ENCODE data around the gene C20orf204. TPM values are rescaled to one million over a fixed set of nuclear protein-coding genes. Genes with fewer than 3 reads are reported as not detected.

The C20orf204 gene
- total and polyA plus RNA-seq, 2 of the 8 experiments (the other 6 are each of a cell fraction or from before 2014, with no cell fraction given) = 0.39 to 0.52 TPM

DNA sequence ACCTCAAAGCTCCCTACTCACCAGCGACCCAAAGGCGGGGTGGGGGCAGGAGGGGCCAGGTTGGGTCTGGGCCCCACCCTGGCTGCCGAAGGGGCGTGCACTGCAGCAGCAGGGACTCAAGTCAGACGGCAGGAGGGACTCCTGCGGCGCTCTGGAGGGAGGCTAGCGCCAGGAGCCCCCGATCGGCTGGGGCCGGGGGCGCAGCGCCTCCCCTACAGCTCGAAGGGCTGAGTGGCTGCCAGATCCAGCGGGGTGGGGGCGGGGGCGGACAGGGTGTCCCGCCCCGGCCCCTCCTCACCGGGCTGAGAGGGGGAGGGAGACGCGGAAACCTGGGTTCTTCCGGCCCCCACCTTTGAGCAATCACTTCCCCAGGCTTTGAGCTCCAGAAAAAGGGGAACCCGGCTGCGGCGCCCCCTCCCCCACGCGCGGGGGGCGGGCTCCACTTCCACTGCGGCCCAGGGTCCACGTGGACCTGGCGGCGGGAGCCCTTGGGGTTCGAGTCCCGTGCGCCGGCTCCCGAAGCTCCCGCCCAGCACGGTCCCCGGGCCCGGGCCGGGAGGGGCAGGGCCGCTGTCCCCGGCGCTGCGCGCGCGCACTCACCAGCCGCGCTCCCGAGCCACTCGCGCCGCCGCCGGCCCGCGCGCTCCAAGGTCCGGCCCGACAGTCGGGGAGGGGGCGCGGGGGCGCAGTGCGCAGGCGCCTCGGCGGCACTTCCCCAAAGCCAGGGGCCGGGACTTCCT is 43.5 kb downstream of the C20orf204 start, which contains the start of gene RGS19:
TSS of gene RGS19 (minus strand) at position 246 of the 740 bp plus-strand sequence. CDS start 2,632 bp downstream, outside the sequence.
- peak within 1 kb of the TSS; percentile 73 for H3K4ac ChIP-seq (replicated peaks; ENCODE audit: insufficient read length, low read depth, low read length)
- H3K27ac ChIP-seq (ENCODE audit: low read depth, low read length) = no peak within 1 kb of the TSS; the same call in 1 of the 2 replicates
- peak within 1 kb of the TSS; percentile 60 to 92 (median 71) for H3K4me3 ChIP-seq (ENCODE audit: extremely low read depth in 1 of 4, insufficient read depth in 2 of 4, low read depth in 3 of 4, low read length in 4 of 4)
- H2AFZ ChIP-seq (ENCODE audit: low read length) = peak within 1 kb of the TSS; percentile 94; the same call in 1 of the 2 replicates
- H3K23ac ChIP-seq (ENCODE audit: insufficient read length) = no peak within 1 kb of the TSS
- no peak within 1 kb of the TSS for H2BK20ac ChIP-seq (ENCODE audit: low read length)
- H2BK120ac ChIP-seq (replicated peaks; ENCODE audit: low read depth, low read length) = no peak within 1 kb of the TSS
- H4K20me1 ChIP-seq (replicated peaks in 1 of 2; ENCODE audit: control insufficient read depth in 1 of 2, insufficient read depth in 2 of 2, low read length in 2 of 2) = peaks cover 0 to under 1% of the 10 kb centered on the region in 2 experiments
- no peaks in the 10 kb centered on the region for H3K36me3 ChIP-seq (ENCODE audit: control insufficient read depth in 2 of 4, insufficient read depth in 4 of 4, low read length in 3 of 4)
- peak within 1 kb of the TSS; percentile 25 for H3K56ac ChIP-seq (replicated peaks; ENCODE audit: insufficient read length, low read depth, low read length)
- H3K18ac ChIP-seq (ENCODE audit: extremely low read depth, low read length) = peak within 1 kb of the TSS; percentile 93
- H3K23me2 ChIP-seq (ENCODE audit: low read depth, low read length) = peaks cover 22% of the 10 kb centered on the region; the same call in 1 of the 2 replicates
- H2AK5ac ChIP-seq (ENCODE audit: low read depth, low read length) = no peak within 1 kb of the TSS
- H3K9ac ChIP-seq (replicated peaks in 1 of 4; ENCODE audit: extremely low read depth in 1 of 4, low read depth in 3 of 4, low read length in 3 of 4) = peak within 1 kb of the TSS in 2 of 4 experiments; percentile 18 to 61; a peak in 4 of 7 replicates
- POLR2A ChIA-PET (ENCODE audit: partially characterized antibody) = interaction anchor here (0.6 to 4.6 kb wide), 6 partner anchors 12 to 213 kb away, joined by 3 to 27 read pairs (median 4); partner anchors contain the start of gene TCEA2
- DNase-seq (ENCODE audit: low read depth in 1 of 2, low spot score in 2 of 2) = peak in 1 of 2 experiments; percentile 86
- peak within 1 kb of the TSS; percentile 75 for H4K8ac ChIP-seq (ENCODE audit: extremely low read depth, insufficient read depth, low read length)
- peak within 1 kb of the TSS; percentile 36 for H4K5ac ChIP-seq (ENCODE audit: insufficient read length, low read depth, low read length)
- no peaks in the 10 kb centered on the region for H3K9me3 ChIP-seq (ENCODE audit: insufficient read depth in 2 of 2, low read depth in 1 of 2, low read length in 1 of 2)
- no peak within 1 kb of the TSS for H2BK15ac ChIP-seq (ENCODE audit: low read length)
- H3K79me2 ChIP-seq (ENCODE audit: control insufficient read depth in 1 of 2, insufficient read depth in 2 of 2, low read length in 2 of 2) = no peaks in the 10 kb centered on the region
- peak within 1 kb of the TSS; percentile 80; the same call in 1 of the 2 replicates for H2BK12ac ChIP-seq (ENCODE audit: low read depth, low read length)
- H4K91ac ChIP-seq (replicated peaks; ENCODE audit: insufficient read length, low read length) = no peak within 1 kb of the TSS
- peak within 1 kb of the TSS; percentile 78 to 94 for H3K4me2 ChIP-seq (ENCODE audit: insufficient read depth in 1 of 2, low read depth in 2 of 2, low read length in 2 of 2)
- H3K79me1 ChIP-seq (ENCODE audit: low read depth, low read length) = no peaks in the 10 kb centered on the region
- H3K4me1 ChIP-seq (replicated peaks in 1 of 4; ENCODE audit: control insufficient read depth in 3 of 4, insufficient read depth in 4 of 4, low read length in 3 of 4) = peaks cover 0 to 35% (median 18%) of the 10 kb centered on the region in 4 experiments; a peak in 6 of 7 replicates
- CTCF ChIA-PET (ENCODE audit: partially characterized antibody) = interaction anchor here (1.5 to 13.0 kb wide), 7 partner anchors 10 to 39 kb away, joined by 4 to 144 read pairs (median 17); partner anchors contain the start of genes SOX18 and TCEA2
- H3K27me3 ChIP-seq (replicated peaks in 1 of 4; ENCODE audit: control insufficient read depth in 3 of 4, extremely low read depth in 1 of 4, insufficient read depth in 3 of 4, low read length in 3 of 4) = peaks cover 2 to 36% (median 29%) of the 10 kb centered on the region in 4 experiments
- no peak for FAIRE-seq
- H2BK5ac ChIP-seq (ENCODE audit: low read depth, low read length) = peak within 1 kb of the TSS; percentile 44; the same call in 1 of the 2 replicates
- H3K14ac ChIP-seq (ENCODE audit: insufficient read length) = no peak within 1 kb of the TSS
- 1% methylated on average over 22 of the region's 73 CpGs; no CpG with 5 or more reads in 1 of the 2 experiments for WGBS, 2 experiments (ENCODE audit: extremely low coverage in 1 of 2, insufficient coverage in 1 of 2, insufficient read length in 1 of 2, insufficient replicate concordance in 2 of 2, low coverage in 1 of 2, low lambda C conversion rate in 2 of 2, missing lambda C conversion rate in 1 of 2)
